ENCODE measurements around the gene FSCN2. TPM values are rescaled to one million over a fixed set of nuclear protein-coding genes. Genes with fewer than 3 reads are reported as not detected.

Gene FSCN2
- total and polyA plus RNA-seq, 2 experiments from 2014 or later: 0.13 to 1.6 TPM

- TF ChIP-seq STAT1 (IDR thresholded peaks at IDR 0.05; ENCODE audit: unreplicated experiment): no peak
- TF ChIP-seq, protein P1, sequence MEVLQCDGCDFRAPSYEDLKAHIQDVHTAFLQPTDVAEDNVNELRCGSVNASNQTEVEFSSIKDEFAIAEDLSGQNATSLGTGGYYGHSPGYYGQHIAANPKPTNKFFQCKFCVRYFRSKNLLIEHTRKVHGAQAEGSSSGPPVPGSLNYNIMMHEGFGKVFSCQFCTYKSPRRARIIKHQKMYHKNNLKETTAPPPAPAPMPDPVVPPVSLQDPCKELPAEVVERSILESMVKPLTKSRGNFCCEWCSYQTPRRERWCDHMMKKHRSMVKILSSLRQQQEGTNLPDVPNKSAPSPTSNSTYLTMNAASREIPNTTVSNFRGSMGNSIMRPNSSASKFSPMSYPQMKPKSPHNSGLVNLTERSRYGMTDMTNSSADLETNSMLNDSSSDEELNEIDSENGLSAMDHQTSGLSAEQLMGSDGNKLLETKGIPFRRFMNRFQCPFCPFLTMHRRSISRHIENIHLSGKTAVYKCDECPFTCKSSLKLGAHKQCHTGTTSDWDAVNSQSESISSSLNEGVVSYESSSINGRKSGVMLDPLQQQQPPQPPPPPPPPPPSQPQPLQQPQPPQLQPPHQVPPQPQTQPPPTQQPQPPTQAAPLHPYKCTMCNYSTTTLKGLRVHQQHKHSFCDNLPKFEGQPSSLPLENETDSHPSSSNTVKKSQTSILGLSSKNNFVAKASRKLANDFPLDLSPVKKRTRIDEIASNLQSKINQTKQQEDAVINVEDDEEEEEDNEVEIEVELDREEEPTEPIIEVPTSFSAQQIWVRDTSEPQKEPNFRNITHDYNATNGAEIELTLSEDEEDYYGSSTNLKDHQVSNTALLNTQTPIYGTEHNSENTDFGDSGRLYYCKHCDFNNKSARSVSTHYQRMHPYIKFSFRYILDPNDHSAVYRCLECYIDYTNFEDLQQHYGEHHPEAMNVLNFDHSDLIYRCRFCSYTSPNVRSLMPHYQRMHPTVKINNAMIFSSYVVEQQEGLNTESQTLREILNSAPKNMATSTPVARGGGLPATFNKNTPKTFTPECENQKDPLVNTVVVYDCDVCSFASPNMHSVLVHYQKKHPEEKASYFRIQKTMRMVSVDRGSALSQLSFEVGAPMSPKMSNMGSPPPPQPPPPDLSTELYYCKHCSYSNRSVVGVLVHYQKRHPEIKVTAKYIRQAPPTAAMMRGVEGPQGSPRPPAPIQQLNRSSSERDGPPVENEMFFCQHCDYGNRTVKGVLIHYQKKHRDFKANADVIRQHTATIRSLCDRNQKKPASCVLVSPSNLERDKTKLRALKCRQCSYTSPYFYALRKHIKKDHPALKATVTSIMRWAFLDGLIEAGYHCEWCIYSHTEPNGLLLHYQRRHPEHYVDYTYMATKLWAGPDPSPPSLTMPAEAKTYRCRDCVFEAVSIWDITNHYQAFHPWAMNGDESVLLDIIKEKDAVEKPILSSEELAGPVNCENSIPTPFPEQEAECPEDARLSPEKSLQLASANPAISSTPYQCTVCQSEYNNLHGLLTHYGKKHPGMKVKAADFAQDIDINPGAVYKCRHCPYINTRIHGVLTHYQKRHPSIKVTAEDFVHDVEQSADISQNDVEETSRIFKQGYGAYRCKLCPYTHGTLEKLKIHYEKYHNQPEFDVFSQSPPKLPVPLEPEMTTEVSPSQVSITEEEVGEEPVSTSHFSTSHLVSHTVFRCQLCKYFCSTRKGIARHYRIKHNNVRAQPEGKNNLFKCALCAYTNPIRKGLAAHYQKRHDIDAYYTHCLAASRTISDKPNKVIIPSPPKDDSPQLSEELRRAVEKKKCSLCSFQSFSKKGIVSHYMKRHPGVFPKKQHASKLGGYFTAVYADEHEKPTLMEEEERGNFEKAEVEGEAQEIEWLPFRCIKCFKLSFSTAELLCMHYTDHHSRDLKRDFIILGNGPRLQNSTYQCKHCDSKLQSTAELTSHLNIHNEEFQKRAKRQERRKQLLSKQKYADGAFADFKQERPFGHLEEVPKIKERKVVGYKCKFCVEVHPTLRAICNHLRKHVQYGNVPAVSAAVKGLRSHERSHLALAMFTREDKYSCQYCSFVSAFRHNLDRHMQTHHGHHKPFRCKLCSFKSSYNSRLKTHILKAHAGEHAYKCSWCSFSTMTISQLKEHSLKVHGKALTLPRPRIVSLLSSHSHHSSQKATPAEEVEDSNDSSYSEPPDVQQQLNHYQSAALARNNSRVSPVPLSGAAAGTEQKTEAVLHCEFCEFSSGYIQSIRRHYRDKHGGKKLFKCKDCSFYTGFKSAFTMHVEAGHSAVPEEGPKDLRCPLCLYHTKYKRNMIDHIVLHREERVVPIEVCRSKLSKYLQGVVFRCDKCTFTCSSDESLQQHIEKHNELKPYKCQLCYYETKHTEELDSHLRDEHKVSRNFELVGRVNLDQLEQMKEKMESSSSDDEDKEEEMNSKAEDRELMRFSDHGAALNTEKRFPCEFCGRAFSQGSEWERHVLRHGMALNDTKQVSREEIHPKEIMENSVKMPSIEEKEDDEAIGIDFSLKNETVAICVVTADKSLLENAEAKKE (CRISPR knock-in tag; IDR thresholded peaks at IDR 0.05): no peak
These were observed 20.9 kb downstream of the FSCN2 start (continued) for GRCh38 chr17:81549031-81549557.

DNA sequence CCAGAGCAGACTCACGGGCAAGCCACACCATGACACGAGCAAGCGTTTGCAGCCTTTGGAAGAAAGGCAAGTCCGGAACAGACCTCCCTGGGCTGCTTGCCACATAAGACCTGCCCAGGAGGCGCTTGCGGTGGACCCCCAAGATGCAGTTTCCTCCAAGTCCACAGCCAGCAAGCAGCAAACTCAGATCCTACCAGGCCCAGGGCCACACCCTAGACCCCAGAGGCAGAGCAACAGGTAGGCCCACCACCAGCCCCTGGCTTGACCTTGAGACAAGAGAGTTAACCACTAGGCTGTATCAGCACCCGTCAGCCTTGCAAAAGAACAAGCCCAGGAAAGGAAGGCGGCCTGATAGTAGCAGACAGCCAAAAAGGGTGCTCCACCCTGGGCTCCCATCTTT is 21.6 kb downstream of the FSCN2 start:
- Histone ChIP-seq H3K4me2 (no peak overlapping the region), H3K4me3 (no peak overlapping the region), H3K4me1 (ENCODE audit: insufficient read depth) (peaks cover 8% of the 10 kb centered on the region; the same call in 1 of the 2 replicates), H3K27me3 (ENCODE audit: insufficient read depth) (no peaks in the 10 kb centered on the region), H3K79me2 (replicated peaks; ENCODE audit: insufficient read depth) (peaks cover 23% of the 10 kb centered on the region), H3K27ac (ENCODE audit: low read depth) (no peak overlapping the region), H4K20me1 (replicated peaks; ENCODE audit: insufficient read depth) (no peaks in the 10 kb centered on the region; the same call in 1 of the 2 replicates), H3K36me3 (ENCODE audit: insufficient read depth) (no peaks in the 10 kb centered on the region; the same call in 1 of the 2 replicates), H3F3A (replicated peaks; ENCODE audit: low read depth) (peaks cover 15% of the 10 kb centered on the region), H2AFZ (no peak overlapping the region), H3K9me2 (ENCODE audit: insufficient read depth) (no peaks in the 10 kb centered on the region)
- peak overlapping the region; percentile 90 for H3K4me3 Mint-ChIP-seq
- DNase-seq (ENCODE audit: low spot score) (no peak), ATAC-seq (no peak)
- H3K27me3 Mint-ChIP-seq (ENCODE audit: insufficient read depth, low read depth, poor library complexity): peaks cover 11% of the 10 kb centered on the region
- H3K4me1 Mint-ChIP-seq: peaks cover 20% of the 10 kb centered on the region
- H3K27ac Mint-ChIP-seq: no peak overlapping the region
- peaks cover 40% of the 10 kb centered on the region for H3K36me3 Mint-ChIP-seq (ENCODE audit: low read depth)
- H3K9me3 Mint-ChIP-seq: no peaks in the 10 kb centered on the region
- TF ChIP-seq, protein P2, sequence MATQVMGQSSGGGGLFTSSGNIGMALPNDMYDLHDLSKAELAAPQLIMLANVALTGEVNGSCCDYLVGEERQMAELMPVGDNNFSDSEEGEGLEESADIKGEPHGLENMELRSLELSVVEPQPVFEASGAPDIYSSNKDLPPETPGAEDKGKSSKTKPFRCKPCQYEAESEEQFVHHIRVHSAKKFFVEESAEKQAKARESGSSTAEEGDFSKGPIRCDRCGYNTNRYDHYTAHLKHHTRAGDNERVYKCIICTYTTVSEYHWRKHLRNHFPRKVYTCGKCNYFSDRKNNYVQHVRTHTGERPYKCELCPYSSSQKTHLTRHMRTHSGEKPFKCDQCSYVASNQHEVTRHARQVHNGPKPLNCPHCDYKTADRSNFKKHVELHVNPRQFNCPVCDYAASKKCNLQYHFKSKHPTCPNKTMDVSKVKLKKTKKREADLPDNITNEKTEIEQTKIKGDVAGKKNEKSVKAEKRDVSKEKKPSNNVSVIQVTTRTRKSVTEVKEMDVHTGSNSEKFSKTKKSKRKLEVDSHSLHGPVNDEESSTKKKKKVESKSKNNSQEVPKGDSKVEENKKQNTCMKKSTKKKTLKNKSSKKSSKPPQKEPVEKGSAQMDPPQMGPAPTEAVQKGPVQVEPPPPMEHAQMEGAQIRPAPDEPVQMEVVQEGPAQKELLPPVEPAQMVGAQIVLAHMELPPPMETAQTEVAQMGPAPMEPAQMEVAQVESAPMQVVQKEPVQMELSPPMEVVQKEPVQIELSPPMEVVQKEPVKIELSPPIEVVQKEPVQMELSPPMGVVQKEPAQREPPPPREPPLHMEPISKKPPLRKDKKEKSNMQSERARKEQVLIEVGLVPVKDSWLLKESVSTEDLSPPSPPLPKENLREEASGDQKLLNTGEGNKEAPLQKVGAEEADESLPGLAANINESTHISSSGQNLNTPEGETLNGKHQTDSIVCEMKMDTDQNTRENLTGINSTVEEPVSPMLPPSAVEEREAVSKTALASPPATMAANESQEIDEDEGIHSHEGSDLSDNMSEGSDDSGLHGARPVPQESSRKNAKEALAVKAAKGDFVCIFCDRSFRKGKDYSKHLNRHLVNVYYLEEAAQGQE (IDR thresholded peaks at IDR 0.05; ENCODE audit: unreplicated experiment): no peak
